Activated CD4-positive, CD25-positive, alpha-beta regulatory T cell treated with anti-CD3 and anti-CD28 coated beads, Interleukin-2, amount 50 U/mL, for 72 hours (primary cell): ENCODE data around the gene CD34.
"Not testable (repeated sequence)": the region's sequence is repeated elsewhere in the genome, so short reads cannot be mapped to it uniquely, and the experiment has no call there.

Experiments
- DNase-seq: peaks from one replicate; pipeline ENCODE4 v3.0.0; 2021

The CD34 gene, protein sequence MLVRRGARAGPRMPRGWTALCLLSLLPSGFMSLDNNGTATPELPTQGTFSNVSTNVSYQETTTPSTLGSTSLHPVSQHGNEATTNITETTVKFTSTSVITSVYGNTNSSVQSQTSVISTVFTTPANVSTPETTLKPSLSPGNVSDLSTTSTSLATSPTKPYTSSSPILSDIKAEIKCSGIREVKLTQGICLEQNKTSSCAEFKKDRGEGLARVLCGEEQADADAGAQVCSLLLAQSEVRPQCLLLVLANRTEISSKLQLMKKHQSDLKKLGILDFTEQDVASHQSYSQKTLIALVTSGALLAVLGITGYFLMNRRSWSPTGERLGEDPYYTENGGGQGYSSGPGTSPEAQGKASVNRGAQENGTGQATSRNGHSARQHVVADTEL

DNA sequence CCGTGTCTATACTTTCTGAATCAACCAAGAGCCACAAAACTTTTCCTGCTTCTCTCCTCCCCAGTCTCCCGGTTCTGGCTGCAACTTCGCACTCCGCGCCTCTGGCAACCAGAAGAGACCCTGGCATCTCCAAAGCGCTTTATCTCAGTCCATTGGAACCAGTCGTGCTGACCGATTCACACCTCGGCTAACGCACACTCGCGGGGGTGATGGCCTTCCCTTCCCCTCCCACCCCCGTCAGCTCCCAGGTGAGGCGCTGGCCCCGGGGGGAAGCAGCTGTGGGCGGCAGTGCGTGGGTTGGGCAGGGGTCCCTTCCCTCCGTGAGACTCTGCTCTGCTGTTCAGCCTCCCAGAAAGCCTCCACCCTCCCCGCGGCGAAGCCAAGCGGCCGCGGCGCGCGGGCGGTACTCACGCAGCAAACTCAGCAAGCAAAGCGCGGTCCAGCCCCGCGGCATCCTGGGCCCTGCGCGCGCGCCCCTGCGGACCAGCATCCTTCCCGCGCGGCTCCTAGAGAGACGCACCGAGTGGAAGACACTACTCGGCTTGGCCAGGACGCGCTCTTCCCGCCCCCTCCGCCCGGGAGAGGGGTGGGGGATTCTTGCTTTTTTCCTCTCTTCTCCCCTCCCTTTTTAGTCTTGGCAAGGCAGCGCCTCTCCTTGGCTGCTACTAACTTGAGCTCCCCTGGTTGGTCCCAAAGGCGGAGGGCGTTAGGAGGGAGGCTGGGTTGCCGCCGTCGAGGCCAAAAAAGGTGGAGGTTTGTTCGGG, at the start of gene CD34:
Gene CD34 (minus strand): TSS at position 535 of the 764 bp plus-strand sequence. CDS start 45 bp downstream, at position 490.
- DNase-seq: no peak

DNA sequence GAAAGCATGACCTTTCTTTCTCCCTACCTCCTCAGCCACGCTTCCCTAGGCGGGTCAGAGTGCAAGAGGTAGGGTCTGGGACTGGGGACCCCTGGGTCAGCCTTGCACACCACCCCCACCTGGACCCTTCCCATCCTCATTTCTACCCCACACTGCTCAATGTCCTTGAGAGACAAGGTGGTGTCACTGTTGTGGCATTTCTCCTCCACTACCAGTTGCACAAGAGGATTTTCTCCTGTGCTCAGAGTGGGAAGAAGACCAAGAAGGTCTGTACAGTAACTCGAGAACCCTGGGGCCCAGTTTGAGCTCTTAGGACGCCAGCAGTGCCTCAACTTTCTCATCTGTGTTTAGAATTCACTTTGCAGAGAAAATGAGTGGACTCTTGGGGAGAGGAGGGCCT, 49.4 kb upstream of the CD34 start:
- no peak for DNase-seq

DNA sequence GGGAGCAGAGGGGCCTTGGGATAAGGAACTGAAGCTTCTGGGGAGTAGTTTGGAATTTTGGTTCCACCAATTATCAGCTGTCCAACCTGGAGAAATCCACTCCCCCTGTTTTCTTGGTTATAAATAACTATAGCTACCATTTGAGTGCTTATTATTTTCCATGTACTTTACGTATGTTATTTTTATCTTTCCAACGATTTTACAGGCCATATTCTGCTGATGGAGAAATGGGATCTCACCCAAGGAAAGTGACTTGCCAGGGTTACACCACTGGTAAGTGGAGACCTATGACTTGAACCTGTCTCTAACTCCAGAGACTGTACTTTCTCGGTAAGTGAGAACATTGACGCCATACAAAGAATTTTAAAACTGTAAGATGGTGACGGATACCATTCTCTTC, 49.0 kb upstream of the CD34 start:
- DNase-seq: no peak

DNA sequence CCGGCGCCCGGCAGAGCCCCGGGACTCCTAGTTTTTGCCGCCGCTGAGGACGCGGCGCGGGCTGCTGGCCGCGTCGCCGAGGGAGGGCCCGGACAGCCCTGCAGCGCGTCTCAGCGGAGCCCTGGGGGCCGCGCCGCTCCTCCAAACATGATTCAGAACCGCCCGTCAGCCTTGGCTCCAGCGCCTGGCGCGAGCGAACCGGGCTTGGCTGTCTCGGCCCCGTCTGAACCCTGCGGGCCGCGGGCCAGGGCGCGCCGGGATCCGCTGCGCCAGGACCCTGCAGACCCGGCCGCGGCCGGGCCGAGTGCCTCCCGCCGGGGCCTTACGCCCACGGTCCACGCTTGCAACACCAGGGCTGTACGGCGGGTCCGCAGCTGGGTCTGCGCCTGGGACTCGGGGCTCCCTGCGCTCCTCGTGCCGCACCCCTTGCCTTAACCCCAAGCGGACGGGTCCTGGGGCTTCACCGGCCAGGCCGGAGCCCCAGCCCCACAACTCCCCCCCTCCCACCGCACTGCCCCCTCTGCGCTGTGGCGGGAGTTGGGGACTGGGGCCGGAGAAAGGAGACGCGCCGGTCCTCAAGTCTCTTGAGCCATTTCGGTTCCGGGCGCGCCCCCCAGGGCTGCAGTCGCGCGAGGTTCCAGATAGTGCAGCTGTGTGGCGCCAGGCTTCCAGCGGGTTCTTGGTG, 48.4 kb upstream of the CD34 start:
- no peak for DNase-seq

DNA sequence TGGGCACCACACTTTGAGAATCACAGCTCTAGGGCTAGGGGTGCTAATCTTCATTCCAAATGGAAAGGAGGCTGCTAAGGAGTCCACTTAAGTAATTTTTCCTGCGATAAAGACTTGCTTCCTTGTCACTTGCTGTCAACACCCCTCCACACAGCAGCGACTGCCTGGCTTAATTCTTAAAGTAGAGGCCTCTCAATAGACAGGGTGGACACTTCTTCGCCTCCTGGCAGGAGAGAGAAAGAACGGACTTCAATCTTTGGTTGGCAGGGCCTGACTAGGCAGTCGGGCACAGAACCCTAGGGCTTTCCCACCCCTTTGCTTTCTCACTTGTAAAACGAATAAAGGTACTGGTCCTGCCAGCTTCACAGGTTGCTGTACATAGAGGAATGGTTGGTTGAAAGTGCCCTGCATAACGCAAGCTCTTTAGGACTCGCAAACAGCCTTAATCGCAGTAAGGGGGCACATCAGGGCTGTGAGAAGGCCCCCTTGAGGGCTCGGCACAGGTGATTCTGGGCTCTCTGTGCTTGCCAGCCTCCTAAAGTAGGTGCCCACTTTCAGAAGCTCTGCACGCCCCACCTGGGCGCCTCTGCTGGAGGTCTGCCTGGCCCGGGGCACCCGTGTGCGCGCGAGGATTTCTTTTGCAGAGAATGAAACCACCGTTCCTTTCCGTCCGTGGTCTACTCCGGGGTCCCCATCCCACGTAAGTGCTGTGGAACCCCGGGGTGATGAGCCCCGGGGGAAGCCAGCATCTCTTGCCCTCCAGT, 47.6 kb upstream of the CD34 start:
- no peak for DNase-seq

DNA sequence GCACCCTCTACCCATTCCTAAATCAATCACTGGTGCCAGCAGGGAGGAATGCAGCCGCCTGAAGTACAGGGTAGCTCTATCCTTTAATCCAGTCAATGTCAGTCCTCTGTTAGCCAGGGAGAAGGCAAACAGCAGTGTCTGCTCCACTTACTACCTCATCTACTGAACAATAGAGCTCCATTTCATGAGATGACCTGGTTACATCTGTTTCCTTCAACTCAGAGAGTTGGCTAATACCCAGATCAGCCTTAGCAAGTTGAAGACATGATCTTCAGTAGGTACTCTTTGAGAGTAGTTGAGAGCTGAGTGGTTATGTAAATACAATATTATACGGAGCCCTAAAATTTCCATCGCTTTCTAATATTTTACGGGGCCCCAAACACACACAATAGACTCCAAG, 46.1 kb upstream of the CD34 start:
- DNase-seq: no peak

DNA sequence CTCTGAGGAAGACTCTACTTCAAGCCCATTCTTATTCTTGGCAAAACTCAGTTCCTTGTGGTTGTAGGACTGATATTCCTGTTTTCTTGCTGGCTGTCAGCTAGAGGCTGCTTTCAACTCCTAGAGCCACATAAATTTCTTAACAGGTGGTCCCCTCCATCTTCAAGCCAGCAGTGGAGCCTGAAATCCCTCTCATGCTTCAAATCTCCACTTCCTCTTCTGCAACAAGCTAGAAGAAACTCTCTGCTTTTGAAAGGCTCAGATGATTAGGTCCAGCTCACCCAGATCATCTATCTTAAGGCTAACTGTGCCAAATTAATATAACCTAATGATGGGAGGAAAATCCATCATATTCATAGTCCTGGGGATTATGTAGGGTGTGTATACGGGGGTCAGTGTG, 43.2 kb upstream of the CD34 start:
- no peak for DNase-seq

DNA sequence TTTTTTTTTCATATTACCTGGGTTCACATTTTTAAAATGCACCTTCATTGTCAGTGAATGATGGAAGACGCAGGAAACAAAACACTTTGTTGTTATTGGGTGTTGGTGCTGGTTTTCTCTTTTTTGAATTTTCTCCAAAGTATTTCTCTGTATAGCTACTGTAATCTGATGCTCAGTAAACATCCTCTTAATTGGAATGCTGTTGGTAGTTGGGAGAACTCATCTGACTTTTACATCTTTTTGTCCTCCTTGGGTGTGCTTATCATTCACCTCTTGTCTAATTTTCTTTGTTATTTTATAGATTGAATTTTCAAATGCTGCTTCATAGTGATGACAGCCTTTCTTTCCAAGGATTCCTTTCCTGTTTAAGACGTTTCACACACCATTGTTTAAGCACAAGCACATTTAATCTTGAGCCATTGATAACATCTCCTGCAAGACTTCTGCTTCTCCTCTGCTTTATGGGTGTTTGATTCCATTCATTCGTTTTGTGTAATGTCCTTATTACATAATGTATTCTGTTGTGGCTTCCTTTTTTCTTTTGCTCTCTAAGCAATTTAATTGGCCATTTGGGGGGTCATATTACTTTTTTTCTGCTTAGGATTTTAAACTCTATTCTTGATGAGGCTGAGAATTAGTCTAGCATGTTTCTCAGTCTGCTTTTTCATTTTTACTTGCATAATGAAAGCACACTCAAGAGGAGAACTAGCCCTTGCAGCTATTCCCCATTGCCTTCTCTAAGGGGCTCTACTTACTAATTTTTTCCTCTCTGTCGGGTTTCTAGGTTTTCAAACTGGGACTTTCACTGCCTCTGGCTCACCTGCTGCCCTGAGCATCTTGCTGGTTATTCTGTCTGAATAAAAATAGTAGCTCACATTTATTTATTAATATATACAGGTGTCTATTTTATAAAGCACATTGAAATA, 42.0 kb upstream of the CD34 start:
- DNase-seq: no peak

DNA sequence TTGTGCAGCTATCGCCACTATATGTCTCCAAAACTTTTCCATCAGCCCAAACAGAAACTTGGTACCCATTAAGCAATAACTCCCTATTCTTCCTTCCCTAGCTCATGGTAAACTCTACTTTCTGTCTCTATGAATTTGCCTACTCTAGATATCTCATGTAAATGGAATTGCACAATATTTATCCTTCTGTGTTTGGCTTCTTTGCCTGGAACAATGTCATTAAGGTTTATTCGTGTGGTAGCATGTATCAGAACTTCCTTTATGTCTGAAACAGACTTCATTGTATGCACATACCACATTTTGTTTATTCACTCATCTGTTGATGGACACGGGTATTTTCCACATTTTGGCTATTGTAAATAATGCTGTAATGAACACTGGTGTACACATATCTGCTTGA, 40.7 kb upstream of the CD34 start:
- DNase-seq: no peak

DNA sequence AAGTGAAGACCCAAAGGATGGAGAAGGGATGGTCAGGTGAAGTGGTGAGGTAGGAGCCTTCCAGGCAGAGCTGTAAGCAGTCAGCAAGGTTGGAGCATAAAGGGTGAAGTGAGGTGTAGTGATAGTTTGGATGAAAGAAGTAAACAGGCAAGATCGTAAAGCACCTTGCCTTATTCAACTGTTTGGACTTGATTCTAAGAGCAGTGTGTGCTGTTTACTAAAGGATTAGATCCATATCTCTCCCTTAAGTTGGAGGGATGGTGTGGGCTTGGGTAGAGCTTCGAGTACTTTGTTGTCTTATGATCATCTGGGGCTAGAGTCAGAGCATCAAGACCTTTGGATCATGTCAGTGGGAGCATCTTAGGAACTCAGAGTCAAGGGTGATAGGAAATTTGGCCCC, 39.8 kb upstream of the CD34 start:
- no peak for DNase-seq

DNA sequence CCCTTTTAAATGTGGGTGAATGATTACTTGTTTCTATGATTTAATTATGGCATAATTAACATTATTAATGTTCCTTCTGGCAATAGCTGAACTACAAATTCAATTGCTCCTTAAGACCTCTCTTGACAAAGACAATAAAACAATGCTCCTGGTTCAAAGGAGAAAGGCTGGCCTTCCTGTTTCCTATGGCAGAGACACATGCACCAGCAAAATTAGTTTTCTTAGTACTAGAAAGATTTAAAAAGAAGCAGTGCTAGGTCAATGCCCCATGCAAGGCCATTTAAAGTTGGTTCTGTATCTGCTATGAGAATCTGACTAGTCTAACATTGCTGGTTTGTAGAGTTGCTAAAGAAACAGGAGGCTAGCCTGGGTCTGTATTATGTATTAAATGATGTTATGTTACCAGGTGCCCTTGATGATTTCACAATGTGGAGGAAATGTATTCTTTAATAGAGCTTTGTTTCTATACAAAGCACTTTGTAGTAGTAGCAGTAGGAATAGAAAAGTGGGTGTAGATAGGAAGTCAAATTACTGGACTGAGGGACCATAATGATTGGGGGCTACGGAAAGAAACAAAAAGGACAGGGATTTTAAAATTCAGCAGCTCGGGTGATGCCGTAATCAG, 38.8 kb upstream of the CD34 start:
- DNase-seq: no peak

DNA sequence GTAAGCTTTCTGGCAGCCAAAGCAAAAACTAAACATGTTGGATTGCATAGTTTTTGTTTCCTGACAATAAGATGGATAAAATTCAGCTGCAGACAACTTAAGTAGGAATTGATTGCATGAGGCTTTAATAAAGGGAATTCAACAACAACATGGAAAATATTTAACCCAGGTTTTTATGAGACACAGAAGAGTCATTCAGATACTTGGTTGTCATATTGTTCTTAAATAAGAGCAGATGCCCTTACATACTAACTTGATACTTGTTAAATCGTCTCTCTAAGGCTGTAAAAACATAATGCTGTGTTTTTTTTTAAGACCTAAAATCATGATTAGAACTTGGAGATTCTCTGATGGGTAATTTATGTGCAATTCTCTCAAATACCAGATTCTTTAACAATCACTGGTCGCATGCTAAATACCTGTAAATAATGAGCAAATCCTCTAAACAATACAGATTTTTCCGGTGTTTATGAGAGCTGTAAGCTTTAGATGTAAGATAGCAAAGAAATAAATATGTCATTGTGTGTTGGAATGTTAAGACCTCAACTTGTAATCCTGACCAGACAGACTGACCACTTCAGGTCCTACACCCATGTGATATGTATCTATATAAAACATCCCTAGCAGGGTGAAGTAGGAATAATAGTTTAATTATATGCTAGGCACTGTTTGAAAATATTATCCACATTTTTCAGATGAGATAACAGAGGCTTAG, 37.8 kb upstream of the CD34 start:
- DNase-seq: no peak

DNA sequence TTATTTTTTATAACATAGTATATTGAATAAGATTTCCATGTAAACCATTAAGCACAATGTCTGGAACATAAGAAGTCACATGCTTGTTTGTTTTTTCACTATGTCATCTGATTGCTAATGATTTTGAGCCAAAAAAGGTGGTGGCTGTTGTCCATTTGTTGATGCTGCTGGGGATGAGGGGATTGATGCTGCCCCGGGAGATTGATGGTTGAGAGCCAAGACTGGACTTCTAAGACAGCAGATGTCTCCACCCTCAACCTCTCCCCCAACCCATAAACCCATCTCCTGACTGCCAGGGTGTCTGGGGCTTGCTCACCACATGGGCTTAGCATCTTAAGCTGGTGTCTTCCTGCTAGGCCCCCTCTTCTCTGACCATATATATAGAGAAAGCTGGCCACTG, 35.8 kb upstream of the CD34 start:
- no peak for DNase-seq

DNA sequence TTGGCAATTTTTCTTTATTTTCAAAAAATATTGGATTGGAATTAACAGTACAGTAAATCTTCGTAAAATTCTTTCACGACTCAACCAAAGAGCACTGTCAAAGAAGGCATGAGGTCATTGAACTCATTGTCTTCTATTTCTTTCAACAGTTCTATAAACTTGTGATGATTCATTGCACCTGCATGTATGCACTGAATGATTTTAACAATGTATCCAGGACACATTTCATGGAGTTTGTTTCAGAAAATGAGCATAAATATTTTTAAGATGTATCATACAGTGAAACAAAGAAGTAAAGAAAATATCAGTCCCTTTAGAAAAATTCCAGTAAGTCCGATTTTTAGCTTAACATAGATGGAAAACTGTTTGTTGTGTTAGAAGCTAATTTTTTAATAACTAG, 33.6 kb upstream of the CD34 start:
- no peak for DNase-seq

DNA sequence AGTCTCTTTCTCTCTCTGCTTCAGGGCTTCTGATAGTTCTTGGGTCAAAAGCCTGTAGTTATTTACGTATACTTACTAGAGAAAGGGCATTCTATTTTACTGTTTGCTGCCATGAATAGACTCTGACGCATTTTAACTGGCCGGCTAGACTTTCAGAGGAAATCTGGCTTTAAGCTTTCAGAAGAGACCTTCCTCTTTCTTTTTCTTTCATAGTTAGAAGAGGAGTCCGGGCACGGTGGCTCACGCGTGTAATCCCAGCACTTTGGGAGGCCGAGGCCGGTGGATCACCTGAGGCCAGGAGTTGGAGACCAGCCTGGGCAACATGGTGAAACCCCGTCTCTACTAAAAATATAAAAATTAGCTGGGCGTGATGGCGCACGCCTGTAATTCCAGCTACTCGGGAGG, 31.4 kb upstream of the CD34 start:
- DNase-seq: not testable (repeated sequence)

DNA sequence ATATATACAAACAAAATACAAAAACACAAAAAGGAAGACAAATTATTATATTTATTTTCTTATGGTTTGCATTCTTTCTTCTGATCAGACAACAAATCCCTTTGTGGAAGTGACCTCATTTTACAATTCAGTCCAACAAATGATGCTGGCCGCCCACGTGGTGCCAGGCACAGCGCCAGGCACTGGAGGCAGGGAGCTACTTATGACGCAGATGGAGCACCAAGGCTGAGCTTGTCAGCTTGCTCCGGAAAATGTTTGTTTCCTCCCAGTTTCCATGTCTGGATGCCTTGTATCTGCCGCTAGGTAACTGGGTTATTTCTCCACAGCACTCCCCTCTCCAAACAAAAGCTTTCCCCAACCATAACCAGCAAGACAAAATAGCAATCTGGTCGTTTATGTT, 30.7 kb upstream of the CD34 start:
- no peak for DNase-seq

DNA sequence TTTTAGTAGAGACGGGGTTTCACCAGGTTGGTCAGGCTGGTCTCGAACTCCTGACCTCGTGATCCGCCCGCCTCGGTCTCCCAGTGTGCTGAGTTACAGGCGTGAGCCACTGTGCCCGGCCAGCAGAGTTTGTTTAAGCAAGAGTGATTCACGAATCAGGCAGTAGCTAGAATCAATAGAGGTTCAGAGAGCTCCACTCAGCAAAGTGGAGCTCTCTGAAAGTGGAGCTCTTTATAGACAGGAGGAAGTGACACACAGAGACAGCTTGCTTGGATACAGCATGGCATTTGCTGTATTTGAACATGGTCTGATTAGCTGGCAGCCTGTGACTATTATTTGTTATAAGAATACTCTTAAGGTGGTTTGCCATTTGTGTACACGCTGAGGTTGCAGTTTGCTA, 27.1 kb upstream of the CD34 start:
- DNase-seq: no peak

DNA sequence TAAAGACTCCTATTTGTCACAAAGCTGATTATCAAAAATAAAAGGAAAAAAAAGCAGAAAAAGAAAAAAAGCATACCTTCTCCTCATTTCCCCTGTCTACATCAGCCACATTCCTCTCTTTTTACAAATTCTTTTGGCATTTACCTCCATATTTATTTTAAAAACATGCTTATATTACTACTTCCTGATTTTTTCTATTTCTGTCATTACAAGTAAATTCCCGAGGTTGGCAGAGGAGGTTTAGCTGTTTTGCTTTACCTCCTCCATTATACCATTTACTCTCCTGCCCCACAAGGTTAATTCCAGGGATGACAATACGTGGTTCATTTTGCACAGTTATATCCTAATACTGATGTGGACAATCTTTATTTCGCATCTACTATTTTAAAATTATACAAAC, 26.3 kb upstream of the CD34 start:
- no peak for DNase-seq

DNA sequence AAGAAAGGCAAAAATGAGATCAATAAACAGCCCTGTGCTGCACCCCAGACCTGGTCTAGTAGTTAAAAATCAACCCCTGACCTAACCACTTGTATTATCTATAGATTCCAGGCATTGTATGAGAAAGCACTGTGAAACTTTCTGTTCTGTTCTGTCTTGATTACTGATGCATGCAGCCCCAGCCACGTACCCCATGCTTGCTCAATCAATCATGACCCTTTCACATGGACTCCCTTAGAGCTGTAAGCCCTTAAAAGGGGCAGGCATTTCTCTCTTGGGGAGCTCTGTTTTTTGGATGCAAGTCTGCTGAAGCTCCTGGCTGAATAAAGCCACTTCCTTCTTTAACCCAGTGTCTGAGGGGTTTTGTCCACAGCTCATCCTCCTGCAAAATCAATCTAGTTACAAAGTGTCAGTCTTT, 24.2 kb upstream of the CD34 start:
- no peak for DNase-seq

DNA sequence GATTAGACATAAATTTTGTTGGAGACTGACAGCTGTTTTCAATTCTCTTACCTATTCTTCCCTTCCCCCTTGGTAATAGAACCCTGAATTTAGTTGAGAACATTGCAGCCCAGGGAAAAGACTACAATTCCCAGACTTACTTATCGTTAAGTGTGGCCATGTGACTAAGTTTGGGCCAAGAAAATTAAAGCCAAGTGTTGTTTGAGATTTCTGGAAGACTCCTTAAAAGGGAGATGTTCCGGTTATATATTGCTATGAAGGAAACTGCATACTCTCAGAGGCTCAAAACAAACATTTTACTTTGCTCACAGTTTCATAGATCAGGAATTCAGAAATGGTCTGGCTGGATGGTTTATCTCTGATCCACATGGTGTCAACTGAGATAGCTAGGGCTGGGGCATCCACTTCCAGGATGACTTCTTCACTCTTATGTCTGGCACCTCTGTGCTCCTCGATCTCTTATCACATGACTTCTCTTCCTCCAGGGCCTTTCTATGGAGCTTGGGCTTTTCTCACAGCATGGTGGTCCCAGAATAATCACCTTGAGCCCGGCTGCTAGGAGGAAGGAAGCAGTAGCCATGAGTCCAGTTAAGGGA, 22.4 kb upstream of the CD34 start:
- no peak for DNase-seq
